Measurements from ENCODE around the gene DZIP1. TPM values are rescaled to one million over a fixed set of nuclear protein-coding genes. Genes with fewer than 3 reads are reported as not detected.

The DZIP1 gene
- total and polyA plus RNA-seq, 2 of the 13 experiments (the other 11 are each of a cell fraction or from before 2014, with no cell fraction given) = 11.0 to 36.7 TPM

- Histone ChIP-seq H3K27me3 (ENCODE audit: control insufficient read depth in 1 of 2, insufficient read depth in 2 of 2, low read length in 2 of 2) (no peaks in the 10 kb centered on the region), H3K9me3 (ENCODE audit: low read length) (peaks cover 4% of the 10 kb centered on the region; the same call in 1 of the 2 replicates), H3K36me3 (replicated peaks in 1 of 2; ENCODE audit: control insufficient read depth in 1 of 2, insufficient read depth in 2 of 2, low read length in 2 of 2) (peaks cover 3 to 62% of the 10 kb centered on the region in 2 experiments; a peak in 4 of 5 replicates), H3K4me2 (ENCODE audit: low read depth, low read length) (no peak overlapping the region), H2AFZ (ENCODE audit: low read length) (no peak overlapping the region), H3K27ac (ENCODE audit: extremely low read length, insufficient read depth, low read length) (no peak overlapping the region), H3K4me3 (replicated peaks in 1 of 3; ENCODE audit: insufficient read depth in 1 of 3, low read depth in 2 of 3, low read length in 3 of 3) (no peak overlapping the region), H3K4me1 (ENCODE audit: insufficient read depth, low read length) (no peaks in the 10 kb centered on the region), H3K79me2 (ENCODE audit: insufficient read depth, low read length) (no peaks in the 10 kb centered on the region), H4K20me1 (ENCODE audit: insufficient read depth, low read length) (no peaks in the 10 kb centered on the region), H3K9ac (ENCODE audit: insufficient read depth, low read depth, low read length) (no peak overlapping the region)
- ChIA-PET CTCF (ENCODE audit: low intra/inter-chr PET ratio, low total read pairs) (no interaction called here), POLR2A (no interaction called here)
- BruUV-seq (replicated peaks) = no TSS peak
- intact Hi-C loops (cut with micrococcal nuclease; ENCODE audit: unreplicated experiment) (no loop called here), in situ Hi-C loops (cut with HindIII; ENCODE audit: extremely low pct_ligation_motif_present, low pct_unique_long_range_greater_than_20kb) (no loop called here)
- ATAC-seq (no peak), DNase-seq (ENCODE audit: low spot score) (no peak), FAIRE-seq (no peak)
- TF ChIP-seq, protein P1, sequence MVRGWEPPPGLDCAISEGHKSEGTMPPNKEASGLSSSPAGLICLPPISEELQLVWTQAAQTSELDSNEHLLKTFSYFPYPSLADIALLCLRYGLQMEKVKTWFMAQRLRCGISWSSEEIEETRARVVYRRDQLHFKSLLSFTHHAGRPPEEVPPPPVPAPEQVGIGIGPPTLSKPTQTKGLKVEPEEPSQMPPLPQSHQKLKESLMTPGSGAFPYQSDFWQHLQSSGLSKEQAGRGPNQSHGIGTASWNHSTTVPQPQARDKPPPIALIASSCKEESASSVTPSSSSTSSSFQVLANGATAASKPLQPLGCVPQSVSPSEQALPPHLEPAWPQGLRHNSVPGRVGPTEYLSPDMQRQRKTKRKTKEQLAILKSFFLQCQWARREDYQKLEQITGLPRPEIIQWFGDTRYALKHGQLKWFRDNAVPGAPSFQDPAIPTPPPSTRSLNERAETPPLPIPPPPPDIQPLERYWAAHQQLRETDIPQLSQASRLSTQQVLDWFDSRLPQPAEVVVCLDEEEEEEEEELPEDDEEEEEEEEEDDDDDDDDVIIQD (CRISPR knock-in tag; IDR thresholded peaks at IDR 0.05; ENCODE audit: low read depth) = no peak
- TF ChIP-seq ZNF850 (CRISPR knock-in tag; conservative IDR thresholded peaks at IDR 0.05) (no peak), SP4 (CRISPR knock-in tag; IDR thresholded peaks at IDR 0.05) (no peak), ZNF773 (CRISPR knock-in tag; IDR thresholded peaks at IDR 0.05; ENCODE audit: borderline replicate concordance) (no peak), KDM4B (CRISPR knock-in tag; IDR thresholded peaks at IDR 0.05) (no peak), ZFP37 (CRISPR knock-in tag; IDR thresholded peaks at IDR 0.05; ENCODE audit: borderline replicate concordance) (no peak), GMEB1 (CRISPR knock-in tag; IDR thresholded peaks at IDR 0.05; ENCODE audit: borderline replicate concordance) (no peak), SOX6 (IDR thresholded peaks at IDR 0.05) (no peak), SOX6 (CRISPR knock-in tag; IDR thresholded peaks at IDR 0.05) (no peak)
- TF ChIP-seq, protein P2, sequence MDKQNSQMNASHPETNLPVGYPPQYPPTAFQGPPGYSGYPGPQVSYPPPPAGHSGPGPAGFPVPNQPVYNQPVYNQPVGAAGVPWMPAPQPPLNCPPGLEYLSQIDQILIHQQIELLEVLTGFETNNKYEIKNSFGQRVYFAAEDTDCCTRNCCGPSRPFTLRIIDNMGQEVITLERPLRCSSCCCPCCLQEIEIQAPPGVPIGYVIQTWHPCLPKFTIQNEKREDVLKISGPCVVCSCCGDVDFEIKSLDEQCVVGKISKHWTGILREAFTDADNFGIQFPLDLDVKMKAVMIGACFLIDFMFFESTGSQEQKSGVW (CRISPR knock-in tag; IDR thresholded peaks at IDR 0.05; ENCODE audit: borderline replicate concordance) = no peak
These were observed 17.7 kb downstream of the DZIP1 start for GRCh38 chr13:95626768-95627167.

Data from HepG2 (cell line).